Heart left ventricle (tissue), 16 donors: ENCODE measurements around the gene CD36. TPM values are rescaled to one million over a fixed set of nuclear protein-coding genes. Genes with fewer than 3 reads are reported as not detected.

Source experiments
- ATAC-seq, 4 donors: fragments of 200-7000 bp; cut with Tn5 transposase; one replicate each; pipeline ENCODE4 v1.9.1; 2020 to 2022; ENCODE audit warnings: moderate library complexity in 4 of 4, mild to moderate bottlenecking in 3 of 4, moderate number of reproducible peaks in 1 of 4
- DNase-seq, 5 donors: peaks; one replicate each; pipeline ENCODE4 v3.0.0-alpha.2; 2020
- H3K27ac ChIP-seq, 12 donors: fragments of 200-600 bp; sonication (generic) in 4 of 12; one replicate each; pipeline versions ENCODE4 v1.5.0 to v1.8.0; 2016 to 2022; ENCODE audit warnings: mild to moderate bottlenecking in 2 of 12
- H3K27me3 ChIP-seq, 9 donors: fragments of 200-600 bp; sonication (generic) in 2 of 9; one replicate each; pipeline versions ENCODE4 v1.5.1 to v1.8.0; 2016 to 2022; ENCODE audit warnings: mild to moderate bottlenecking in 3 of 9
- H3K36me3 ChIP-seq, 9 donors: fragments of 200-600 bp; sonication (generic) in 2 of 9; one replicate each; pipeline versions ENCODE4 v1.5.0 to v1.8.0; 2018 to 2022; ENCODE audit warnings: mild to moderate bottlenecking in 2 of 9
- H3K4me1 ChIP-seq, 12 donors: fragments of 200-600 bp; sonication (generic) in 4 of 12; one replicate each; pipeline versions ENCODE4 v1.5.0 to v1.8.0; 2016 to 2022; ENCODE audit warnings: mild to moderate bottlenecking in 3 of 12
- H3K4me3 ChIP-seq, 12 donors: fragments of 200-600 bp; sonication (generic) in 4 of 12; one replicate each; pipeline versions ENCODE4 v1.5.0 to v1.8.0; 2017 to 2022; ENCODE audit warnings: mild to moderate bottlenecking in 9 of 12, moderate library complexity in 4 of 12
- H3K9me3 ChIP-seq, 12 donors: fragments of 200-600 bp; sonication (generic) in 4 of 12; one replicate each; pipeline versions ENCODE4 v1.5.0 to v1.8.0; 2016 to 2022; ENCODE audit warnings: mild to moderate bottlenecking in 1 of 12
- POLR2A ChIP-seq, 2 donors: fragments of 450-650 bp; IDR thresholded peaks; one replicate each; pipeline ENCODE4 v1.6.1; 2017; ENCODE audit warnings: antibody characterized with exemption in 2 of 2, mild to moderate bottlenecking in 2 of 2, moderate library complexity in 2 of 2
- WGBS, 4 donors: extraction: QIAGEN DNeasy Blood & Tissue Kit in 2 of 4; methylation state at CpG; one replicate each; pipeline versions ENCODE4 v1.1.5 to v1.1.7; 2013 to 2018; 5-methylcytosine and 5-hydroxymethylcytosine counted together
- intact Hi-C, 10 donors: fragments of 100-400 bp; cut with DNase I; formaldehyde crosslinking; loops; one replicate each; pipeline versions ENCODE4 v1.11.1 to v1.14.2; 2022
- polyA plus RNA-seq, 2 donors: library from polyadenylated mRNA; stranded (reverse); fragments of 200-250 nt; gene quantifications; one replicate each; pipeline ENCODE4 v1.2.3, GENCODE V29; 2013
- total RNA-seq, 9 donors: library from RNA; depleted of rRNA in 2 of 9; stranded (reverse); fragments of >200 nt in 2 of 9; fragmentation: NEBNext Ultra II Directional in 3 of 9; extraction: Animal tissue kit (Norgen Biotek cat#: 25700) in 3 of 9; gene quantifications; one replicate each; pipeline versions ENCODE4 v1.1.0 to v1.2.4, GENCODE V29; 2016 to 2023
- TF ChIP-seq, protein P1 (sequence below), 12 donors: fragments of 200-600 bp; sonication (generic) in 4 of 12; IDR thresholded peaks; one replicate each; pipeline versions ENCODE4 v1.5.0 to v1.8.0; 2018 to 2022; ENCODE audit warnings: antibody characterized with exemption in 12 of 12, mild to moderate bottlenecking in 5 of 12
- donor health status: ischemic (EF 13 %, LVEDD 7.1; RV severe dilation, severe dysfunction).
- donor health status: healthy with polysubstance abuse.
- donor health status: DM: no; HTN: yes; CAD: no.
- donor health status: DM: no; HTN: no; CAD: no.
- donor health status: ischemic (EF 25% LVEDD 6.9; RV normal size, moderate dysfunction).
- donor health status: ischemic (EF 25% LVEDD 5.7; RV mildly dilated, moderate dysfunction).
- donor health status: healthy.
- donor health status: DM: yes; HTN: yes; CAD: no.
- donor health status: ischemic (EF 35%, LVEDD 5.7; RV mildly dilated, moderate dysfunction).
- donor health status: nonischemic (EF 11% LVEDD 7.7; RV severe dilation, severe dysfunction).
- donor health status: DM: yes; HTN: yes; CAD: no.
- donor health status: PGD.
- donor health status: ischemic (EF 29% LVEDD 5.4; RV normal size, mild dysfunction).
- donor health status: nonischemic (EF 23%, LVEDD 6.1; RV moderate dilation, normal function).

Gene CD36
- total and polyA plus RNA-seq, 11 donors, result 289 to 1,960 (median 1,087) TPM

DNA sequence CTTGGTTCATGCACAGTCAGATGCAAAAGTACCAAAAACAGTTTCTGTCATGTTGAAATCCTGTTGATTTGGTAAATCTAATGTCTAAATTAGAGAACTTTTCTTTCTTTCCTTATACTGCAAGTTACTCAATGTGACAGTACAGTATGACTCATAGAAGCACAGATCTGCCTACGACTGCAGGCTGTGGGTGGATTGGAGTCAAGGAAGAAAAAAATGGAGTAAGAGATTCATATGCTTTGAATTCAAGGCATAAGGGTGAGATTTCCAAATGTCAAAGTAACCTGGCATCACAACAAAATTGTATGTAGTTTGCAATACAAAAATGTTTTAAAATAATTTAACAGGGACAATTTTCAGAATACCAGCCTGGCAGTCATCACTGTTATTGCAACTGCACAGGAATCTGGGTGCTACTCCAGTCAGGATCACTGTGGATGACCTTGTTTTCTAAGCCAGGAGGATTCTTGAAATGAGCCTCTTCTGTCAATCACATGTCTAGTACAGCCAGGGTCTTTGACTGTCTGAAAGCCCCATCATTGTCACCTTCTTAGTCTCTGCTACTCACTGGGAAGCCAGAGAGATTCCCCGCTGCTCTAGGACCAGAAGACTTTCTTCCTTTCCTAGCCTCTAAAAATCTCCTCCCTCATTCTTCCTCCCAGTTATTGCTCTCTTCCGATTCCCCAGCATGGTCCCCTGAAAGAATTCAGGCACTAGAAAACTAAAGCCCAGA is 83.6 kb downstream of the CD36 start:
- ATAC-seq, result peak in 3 of 4 donors; percentile 53 to 85 (median 84)

DNA sequence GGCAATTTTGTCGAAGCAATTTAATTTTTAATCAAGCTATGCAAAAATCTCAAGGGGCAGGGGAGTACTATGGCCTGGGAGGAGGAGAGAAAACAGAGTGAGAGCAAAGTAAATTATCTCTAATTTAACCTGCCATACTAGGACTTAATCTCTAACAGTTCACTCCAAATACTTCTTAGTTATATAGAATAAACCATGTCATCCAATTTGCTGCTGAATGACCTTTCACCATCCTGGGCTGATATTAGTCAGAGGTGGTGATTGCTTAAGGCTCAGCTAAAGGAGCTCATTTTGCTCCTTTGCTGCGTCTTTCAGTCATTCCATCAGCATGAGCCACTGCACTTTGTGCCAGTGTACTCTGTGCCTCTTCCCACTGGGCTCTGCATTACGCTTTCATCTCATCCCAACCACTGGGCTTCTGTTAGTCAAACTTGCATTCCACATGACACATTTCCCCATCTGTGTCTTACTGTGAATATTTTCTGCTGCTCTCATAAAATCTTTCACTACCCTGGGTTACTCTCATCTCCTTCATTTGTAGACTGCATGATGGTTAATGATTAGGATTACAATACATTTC is 84.3 kb downstream of the CD36 start:
- H3K27ac ChIP-seq, result peak overlapping the region in 7 of 12 donors; percentile 4 to 70 (median 54)
- H3K9me3 ChIP-seq, result no peaks in the 10 kb centered on the region
- WGBS, 4 donors, result 62 to 71% (median 65%) methylated on average over 3 of the region's 3 CpGs
- TF ChIP-seq, protein P1, sequence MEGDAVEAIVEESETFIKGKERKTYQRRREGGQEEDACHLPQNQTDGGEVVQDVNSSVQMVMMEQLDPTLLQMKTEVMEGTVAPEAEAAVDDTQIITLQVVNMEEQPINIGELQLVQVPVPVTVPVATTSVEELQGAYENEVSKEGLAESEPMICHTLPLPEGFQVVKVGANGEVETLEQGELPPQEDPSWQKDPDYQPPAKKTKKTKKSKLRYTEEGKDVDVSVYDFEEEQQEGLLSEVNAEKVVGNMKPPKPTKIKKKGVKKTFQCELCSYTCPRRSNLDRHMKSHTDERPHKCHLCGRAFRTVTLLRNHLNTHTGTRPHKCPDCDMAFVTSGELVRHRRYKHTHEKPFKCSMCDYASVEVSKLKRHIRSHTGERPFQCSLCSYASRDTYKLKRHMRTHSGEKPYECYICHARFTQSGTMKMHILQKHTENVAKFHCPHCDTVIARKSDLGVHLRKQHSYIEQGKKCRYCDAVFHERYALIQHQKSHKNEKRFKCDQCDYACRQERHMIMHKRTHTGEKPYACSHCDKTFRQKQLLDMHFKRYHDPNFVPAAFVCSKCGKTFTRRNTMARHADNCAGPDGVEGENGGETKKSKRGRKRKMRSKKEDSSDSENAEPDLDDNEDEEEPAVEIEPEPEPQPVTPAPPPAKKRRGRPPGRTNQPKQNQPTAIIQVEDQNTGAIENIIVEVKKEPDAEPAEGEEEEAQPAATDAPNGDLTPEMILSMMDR (IDR thresholded peaks at IDR 0.05), result no peak
- TF ChIP-seq POLR2A (IDR thresholded peaks at IDR 0.05), result no peak
- intact Hi-C loops, result loop anchor here in 1 of 10 donors (10.0 kb wide), 1 partner anchor 342 kb away; no protein-coding TSS in a partner anchor
- DNase-seq (peak in 2 of 5 donors; percentile 66 to 68), ATAC-seq (peak; percentile 28 to 96 (median 82))
- no peaks in the 10 kb centered on the region for H3K27me3 ChIP-seq
- peaks cover 0 to 32% (median 4%) of the 10 kb centered on the region in 12 donors for H3K4me1 ChIP-seq
- no peak overlapping the region for H3K4me3 ChIP-seq
- no peaks in the 10 kb centered on the region for H3K36me3 ChIP-seq

More for the DNA sequence above, 83.6 kb downstream of the CD36 start:
- 52 to 63% (median 54%) methylated on average over 3 of the region's 3 CpGs for WGBS, 4 donors
- no peak for TF ChIP-seq POLR2A (IDR thresholded peaks at IDR 0.05)
- TF ChIP-seq, protein P1 (IDR thresholded peaks at IDR 0.05), result no peak
- H3K9me3 ChIP-seq, result no peaks in the 10 kb centered on the region
- H3K4me3 ChIP-seq, result no peak overlapping the region
- H3K36me3 ChIP-seq, result no peaks in the 10 kb centered on the region
- H3K27me3 ChIP-seq, result no peaks in the 10 kb centered on the region
- intact Hi-C loops, result loop anchor here in 1 of 10 donors (10.0 kb wide), 1 partner anchor 343 kb away; no protein-coding TSS in a partner anchor
- peaks cover 0 to 32% (median 4%) of the 10 kb centered on the region in 12 donors for H3K4me1 ChIP-seq
- DNase-seq, result peak in 1 of 5 donors; percentile 36
- peak overlapping the region in 8 of 12 donors; percentile 4 to 70 (median 54) for H3K27ac ChIP-seq

DNA sequence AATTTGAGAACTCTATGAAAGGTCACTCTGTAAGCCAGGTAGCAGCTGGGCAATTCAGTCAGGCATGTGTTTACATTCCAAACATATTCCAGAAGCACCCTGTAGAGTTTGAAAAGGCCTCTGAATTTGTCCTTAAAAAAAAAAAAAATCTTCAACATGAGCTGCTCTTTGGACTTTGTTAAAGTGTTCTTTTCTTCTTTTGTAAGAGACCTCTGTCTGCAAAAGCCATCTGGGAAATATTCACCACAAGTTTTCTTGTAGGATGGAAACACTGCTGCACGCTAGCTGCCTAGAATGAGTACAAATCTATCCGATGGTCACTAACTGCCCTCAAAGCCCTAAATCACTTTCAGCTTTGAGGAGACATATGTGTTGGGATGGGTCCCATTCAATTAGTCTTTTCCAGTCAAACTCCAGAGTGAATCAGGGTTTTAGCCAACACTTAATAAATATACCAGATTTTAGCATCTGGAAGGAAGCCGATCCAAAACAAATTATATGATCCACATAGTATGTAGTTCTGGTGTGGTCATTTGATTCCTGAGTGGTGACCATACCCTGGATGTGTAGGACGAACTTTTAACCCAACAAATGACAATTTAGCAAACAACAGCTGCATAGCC is 85.9 kb downstream of the CD36 start:
- Histone ChIP-seq H3K4me3 (no peak overlapping the region), H3K27me3 (no peaks in the 10 kb centered on the region), H3K9me3 (no peaks in the 10 kb centered on the region), H3K4me1 (peaks cover 0 to 38% (median 4%) of the 10 kb centered on the region in 12 donors), H3K36me3 (no peaks in the 10 kb centered on the region), H3K27ac (peak overlapping the region in 4 of 12 donors; percentile 8 to 70 (median 20))
- TF ChIP-seq, protein P1 (IDR thresholded peaks at IDR 0.05), result no peak
- TF ChIP-seq POLR2A (IDR thresholded peaks at IDR 0.05), result no peak
- ATAC-seq, result no peak
- intact Hi-C loops, result loop anchor here in 1 of 10 donors (10.0 kb wide), 1 partner anchor 340 kb away; no protein-coding TSS in a partner anchor
- 65 to 77% (median 69%) methylated on average over 4 of the region's 4 CpGs for WGBS, 4 donors
- DNase-seq, result no peak
